Measurements from ENCODE around the gene INPP5K. TPM values are rescaled to one million over a fixed set of nuclear protein-coding genes. Genes with fewer than 3 reads are reported as not detected.

INPP5K gene
- 26.9 and 31.2 TPM in 2 replicates for total RNA-seq

GRCh38 chr17:1516388-1517161, at the start of gene INPP5K:
TSS of gene INPP5K (minus strand) at chr17:1516612. CDS start at chr17:1516499, 113 bp downstream.

GRCh38 chr17:1492249-1493206, 23.9 kb downstream of the INPP5K start, which contains the start of gene MYO1C:
TSS of gene MYO1C (minus strand) at chr17:1492686. CDS start at chr17:1492487, 199 bp downstream.

GRCh38 chr17:1455797-1456599, 60.4 kb downstream of the INPP5K start, which contains the start of gene CRK:
TSS of gene CRK (minus strand) at chr17:1456232. CDS start at chr17:1456117, 115 bp downstream.

Other genes starting within 250 kb of the INPP5K start
- gene BHLHA9, start 246.2 kb downstream of the INPP5K start, total RNA-seq, result not detected in 2 replicates
- not detected in 2 replicates for gene TRARG1, start 236.9 kb downstream of the INPP5K start, total RNA-seq
- gene YWHAE, start 116.4 kb downstream of the INPP5K start, total RNA-seq, result 641 and 835 TPM in 2 replicates
- gene CRK, start 60.4 kb downstream of the INPP5K start, total RNA-seq, result 59.2 and 63.7 TPM in 2 replicates
- 55.4 and 155 TPM in 2 replicates for gene MYO1C, start 23.9 kb downstream of the INPP5K start, total RNA-seq
- gene PITPNA, start 46.2 kb upstream of the INPP5K start, total RNA-seq, result 19.3 and 31.5 TPM in 2 replicates
- 3.3 and 7.0 TPM in 2 replicates for gene SLC43A2, start 112.2 kb upstream of the INPP5K start, total RNA-seq
- gene SCARF1, start 129.1 kb upstream of the INPP5K start, total RNA-seq, result 2.2 and 3.4 TPM in 2 replicates
- gene RILP, start 133.3 kb upstream of the INPP5K start, total RNA-seq, result 12.6 and 14.2 TPM in 2 replicates
- 134 and 167 TPM in 2 replicates for gene PRPF8, start 168.3 kb upstream of the INPP5K start, total RNA-seq
- gene TLCD2, start 193.8 kb upstream of the INPP5K start, total RNA-seq, result 1.2 and 8.4 TPM in 2 replicates
- 14.9 and 25.2 TPM in 2 replicates for gene WDR81, start 208.1 kb upstream of the INPP5K start, total RNA-seq
- gene SERPINF2, start 226.3 kb upstream of the INPP5K start, total RNA-seq, result 0.88 TPM in 1 of 2 replicates, not detected in the other
- 186 and 978 TPM in 2 replicates for gene SERPINF1, start 245.4 kb upstream of the INPP5K start, total RNA-seq